GOT3 (cell line): ENCODE results near the gene ZNF74.

Experiments used
- DNase-seq: peaks from one replicate; lab custom pipeline; 2025; ENCODE audit warnings: mixed read lengths; lab: John Stamatoyannopoulos, UW

Gene ZNF74

GRCh38 chr22:20420157-20420842 is 26.3 kb downstream of the ZNF74 start:
- DNase-seq: no peak

DNA sequence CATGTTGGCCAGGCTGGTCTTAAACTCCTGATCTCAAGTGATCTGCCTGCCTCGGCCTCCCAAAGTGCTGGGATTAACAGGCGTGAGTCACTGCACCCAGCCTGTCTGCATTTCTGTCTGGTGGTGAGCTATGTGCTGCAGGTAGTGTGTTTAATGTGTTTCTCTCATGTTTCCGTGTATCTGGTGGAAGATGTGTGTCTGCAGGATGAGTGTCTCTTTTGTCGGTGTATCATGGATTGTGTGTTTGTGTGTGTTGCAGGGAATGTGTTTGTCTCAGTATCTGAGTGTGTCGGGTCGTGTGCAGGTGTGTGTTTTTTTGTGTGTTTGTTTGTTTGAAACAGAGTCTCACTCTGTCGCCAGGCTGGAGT is 27.5 kb downstream of the ZNF74 start:
- DNase-seq: no peak

GRCh38 chr22:20422271-20423007 is 28.5 kb downstream of the ZNF74 start:
- no peak for DNase-seq

DNA sequence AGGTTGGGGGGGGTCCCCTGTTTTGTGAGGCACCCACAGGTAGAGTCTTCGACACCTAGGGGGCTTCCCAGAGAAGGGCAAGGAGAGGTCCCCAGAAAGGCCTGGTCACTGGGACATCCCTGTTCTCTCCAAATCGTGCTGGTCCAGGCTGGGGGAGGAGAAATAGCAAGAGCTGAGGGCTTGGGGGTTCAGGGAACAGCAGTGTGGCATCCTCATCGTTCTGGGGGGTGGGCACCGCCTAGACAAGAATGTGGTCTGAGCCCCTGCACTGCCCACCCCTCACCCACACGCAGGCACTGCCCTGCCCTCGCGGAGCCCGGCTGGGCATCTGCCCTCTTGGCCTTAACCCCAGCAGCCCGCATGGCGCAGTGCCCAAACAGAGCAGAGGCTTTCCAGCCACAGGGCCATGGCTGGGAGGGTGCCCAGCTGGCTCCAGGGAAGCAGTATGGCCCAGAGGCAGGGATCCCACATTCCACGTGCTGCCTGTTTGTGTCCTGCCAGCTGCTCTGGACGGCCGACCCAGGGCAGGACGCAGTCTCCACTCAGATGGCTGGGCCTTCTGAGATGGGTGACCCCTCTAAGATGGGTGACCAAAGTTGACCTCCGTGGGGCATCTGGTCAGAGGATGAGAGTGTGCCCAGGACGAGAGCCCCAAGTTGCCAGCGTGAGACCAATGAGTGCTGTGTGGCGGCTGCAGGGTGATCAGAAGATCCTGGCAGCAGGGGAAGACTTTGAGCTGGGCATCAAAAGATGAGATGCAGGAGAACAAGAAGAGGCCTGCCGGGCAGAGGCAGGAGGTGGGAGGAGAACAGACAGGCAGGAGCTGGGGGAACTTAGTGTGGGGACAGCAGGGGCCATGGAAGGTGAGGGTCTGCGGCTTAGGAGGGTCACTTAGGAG is 29.3 kb downstream of the ZNF74 start:
- DNase-seq: no peak

GRCh38 chr22:20423906-20424551 is 30.1 kb downstream of the ZNF74 start:
- no peak for DNase-seq

DNA sequence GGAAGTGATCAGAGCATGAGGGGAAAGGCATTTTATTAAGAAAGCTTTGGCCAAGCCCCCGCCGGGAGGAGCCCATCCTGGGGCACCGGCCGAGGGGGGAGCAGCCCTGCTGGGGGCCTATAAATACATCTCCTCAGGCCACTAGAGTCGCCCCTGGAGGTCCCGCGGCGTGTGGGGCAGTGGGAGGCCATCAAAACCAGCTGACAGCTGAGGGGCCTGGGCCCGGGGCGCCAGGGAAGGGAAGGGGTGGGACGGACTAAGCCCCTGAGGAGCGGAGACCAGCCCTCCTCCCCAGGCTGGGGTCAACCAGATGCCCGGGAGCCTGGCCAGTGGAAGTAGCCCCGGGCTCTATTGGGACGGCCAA is 30.6 kb downstream of the ZNF74 start:
- no peak for DNase-seq

- DNase-seq: no peak
Observed at GRCh38 chr22:20424932-20425565, 31.1 kb downstream of the ZNF74 start.

- DNase-seq: no peak
Observed at GRCh38 chr22:20425566-20426258, 31.8 kb downstream of the ZNF74 start.

DNA sequence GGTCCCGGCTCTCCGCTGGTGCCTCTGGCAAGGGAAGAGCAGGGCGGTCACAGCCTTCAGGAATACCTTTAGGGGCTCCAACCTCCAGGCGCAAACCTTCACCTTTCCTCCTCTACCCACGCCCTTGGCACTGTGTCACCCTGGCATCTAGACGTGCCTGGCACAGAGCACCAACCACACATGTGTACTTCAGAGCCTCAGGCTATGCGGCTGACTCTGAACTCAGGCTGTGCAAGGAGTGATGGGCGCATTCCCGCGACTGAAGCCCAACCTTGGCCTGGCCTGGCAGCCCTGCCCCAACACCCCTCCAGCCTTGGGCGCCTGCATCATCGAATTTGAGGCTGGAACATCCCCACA is 32.3 kb downstream of the ZNF74 start:
- no peak for DNase-seq

DNA sequence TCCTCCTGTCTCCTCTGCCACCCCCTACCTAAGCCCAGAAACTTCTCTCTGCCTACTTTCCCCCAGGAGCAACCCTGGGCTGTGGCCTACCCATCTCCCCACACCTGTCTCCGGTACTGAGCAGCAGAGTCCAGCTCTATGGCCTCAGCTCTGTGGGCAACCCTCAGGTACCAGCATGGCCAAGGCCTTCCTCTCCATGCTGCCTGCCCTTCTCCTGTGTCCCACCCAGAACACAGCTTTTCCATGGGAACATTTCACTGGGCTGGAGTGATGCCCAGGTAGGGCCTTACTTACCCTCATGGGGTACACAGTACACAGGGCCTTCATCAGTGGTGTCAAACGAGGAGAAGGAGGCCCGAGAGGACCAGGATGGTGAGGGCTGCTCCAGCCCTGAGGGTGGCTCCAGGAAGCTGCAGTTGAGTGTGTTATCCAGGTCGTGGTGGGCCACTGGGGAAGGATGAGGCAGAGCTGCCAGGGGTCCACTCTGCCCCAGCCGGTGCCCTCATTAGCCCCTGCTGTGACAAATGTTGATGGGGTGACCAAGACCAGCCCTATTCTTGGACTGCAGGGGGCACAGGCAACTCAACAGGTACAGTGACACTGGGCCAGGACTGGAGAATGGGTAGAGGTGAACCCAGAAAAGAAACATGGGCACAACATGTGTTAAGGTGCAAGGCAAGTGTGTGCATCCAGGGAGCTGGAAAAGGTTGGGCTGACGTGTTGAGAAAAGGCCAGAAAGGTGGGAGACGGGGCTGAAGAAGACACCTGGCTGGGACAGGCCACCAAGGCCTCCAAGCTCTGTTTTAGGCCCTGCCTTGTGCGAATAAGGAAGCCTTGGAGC is 33.4 kb downstream of the ZNF74 start:
- DNase-seq: no peak

DNA sequence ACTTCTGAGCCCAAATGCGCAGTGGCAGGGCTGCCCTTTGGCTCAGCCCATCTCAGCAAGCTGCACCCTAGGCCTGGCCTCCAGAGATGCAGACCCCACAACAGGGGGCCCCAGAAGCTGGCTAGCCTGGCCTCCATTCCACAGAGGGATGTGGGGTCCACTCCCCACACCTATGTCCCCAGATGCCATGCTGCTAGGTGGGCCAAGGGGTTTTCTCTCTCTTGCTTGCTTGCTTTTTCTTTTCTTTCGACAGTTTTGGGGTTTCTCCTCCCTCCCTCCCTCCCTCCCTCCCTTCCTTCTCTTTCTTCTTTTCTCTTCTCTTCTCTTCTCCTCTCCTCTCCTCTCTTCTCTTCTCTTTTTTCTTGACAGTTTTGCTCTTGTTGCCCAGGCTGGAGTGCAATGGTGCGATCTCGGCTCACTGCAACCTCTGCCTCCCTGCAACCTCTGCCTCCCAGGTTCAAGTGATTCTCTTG is 34.0 kb downstream of the ZNF74 start:
- DNase-seq: no peak

- DNase-seq: no peak
Observed at GRCh38 chr22:20428496-20429253, 34.7 kb downstream of the ZNF74 start.

DNA sequence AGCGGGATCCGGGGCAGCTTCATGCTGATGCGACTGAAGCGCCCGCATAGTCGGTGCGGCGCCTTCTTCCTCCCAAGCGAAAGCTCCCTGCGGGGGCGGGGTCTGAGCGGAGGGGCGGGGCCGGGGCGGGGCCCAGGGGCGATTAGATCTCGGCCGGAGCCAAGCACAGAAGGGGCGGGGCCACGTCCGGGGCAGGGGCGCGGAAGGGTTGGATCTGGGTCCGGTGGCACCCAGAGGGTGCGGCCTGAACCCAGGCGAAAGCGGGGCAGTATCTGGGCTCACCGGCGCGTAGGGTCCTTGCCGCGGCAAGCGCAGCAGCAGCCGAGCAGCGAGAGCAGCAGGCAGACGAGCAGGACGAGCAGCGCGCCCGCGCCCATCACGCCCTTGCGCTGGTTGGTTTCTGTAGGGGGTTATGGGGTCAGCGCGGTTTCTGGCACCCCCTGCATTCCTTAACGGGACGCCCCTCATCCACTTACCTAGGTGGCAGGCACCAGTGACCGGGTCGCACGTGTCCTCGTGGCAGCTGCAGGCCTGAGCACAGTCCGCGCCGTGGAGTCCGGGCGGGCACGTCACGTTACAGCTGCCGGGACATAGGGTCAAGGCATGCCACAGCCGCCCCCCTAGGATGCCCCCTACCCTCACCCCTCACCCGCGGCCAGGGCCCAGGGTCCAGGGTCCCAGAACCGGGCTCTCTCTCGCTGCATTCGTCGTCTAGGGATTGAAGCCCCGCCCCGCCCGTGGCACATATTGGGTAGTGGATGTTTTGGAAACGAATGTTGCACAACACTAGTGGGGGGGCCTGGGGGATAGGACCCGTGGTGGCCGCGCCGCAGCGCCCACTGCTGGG is 35.5 kb downstream of the ZNF74 start:
- DNase-seq: no peak

GRCh38 chr22:20430101-20430719 is 36.3 kb downstream of the ZNF74 start:
- no peak for DNase-seq

- DNase-seq: no peak
Observed at GRCh38 chr22:20430720-20431510, 37.0 kb downstream of the ZNF74 start.

DNA sequence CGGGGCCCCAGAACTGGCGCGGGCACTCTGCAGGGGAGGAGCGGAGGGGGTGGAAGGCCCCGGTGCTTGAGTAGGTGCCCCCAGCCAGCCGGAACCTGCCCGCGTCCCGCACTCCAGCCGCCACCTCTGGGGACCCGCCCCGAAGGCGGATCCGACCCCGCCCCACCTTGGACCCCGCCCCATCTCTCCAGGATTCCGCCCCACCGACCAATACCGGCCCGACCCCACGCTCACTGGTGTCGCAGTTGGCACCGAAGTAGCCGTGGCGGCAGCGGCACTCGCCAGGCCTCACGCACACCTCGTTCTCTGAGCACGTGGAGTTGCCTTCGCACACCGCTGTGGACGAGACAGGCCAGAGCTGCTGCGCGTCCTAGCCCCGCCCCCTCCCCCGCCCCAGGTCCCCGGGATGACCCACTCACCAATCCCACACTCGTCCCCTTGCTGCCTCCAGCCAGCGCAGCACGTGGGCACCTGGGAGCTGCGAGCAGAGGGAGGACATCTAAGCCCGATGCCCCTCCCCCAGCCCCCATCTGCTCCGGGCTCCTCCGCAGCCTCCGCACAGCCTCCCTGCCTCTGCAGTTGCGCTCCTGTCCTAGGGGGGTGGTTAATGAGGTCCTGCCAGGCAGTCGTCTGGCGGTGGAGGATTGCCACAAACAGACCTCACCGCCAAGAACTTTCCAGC is 37.7 kb downstream of the ZNF74 start:
- no peak for DNase-seq

DNA sequence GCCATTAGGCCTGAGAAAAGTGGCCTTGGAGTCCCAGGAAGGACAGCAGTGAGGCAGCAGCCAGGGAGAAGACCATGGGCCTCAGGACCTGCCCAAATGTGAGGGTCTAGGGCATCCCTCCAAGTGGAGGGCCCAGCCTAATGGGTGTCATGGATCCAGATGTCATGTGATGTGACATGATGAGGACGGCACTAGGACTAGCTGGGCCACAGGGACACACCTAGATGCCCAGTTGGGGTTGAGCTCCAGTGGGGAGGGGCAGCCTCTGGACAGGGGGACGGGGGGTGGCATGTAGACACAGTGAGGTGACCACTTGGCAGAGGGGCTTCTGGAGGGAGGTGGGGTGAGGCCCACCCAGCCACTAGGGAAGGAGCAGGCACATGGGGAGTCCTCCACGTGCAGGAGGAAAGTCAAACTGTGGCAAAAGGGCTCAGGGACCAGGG is 38.3 kb downstream of the ZNF74 start:
- no peak for DNase-seq
